K562 (cell line): ENCODE results near the gene WDR49. TPM values are rescaled to one million over a fixed set of nuclear protein-coding genes. Genes with fewer than 3 reads are reported as not detected.

Source experiments
- ATAC-seq: fragments of 200-7000 bp; cut with Tn5 transposase; 3 replicates; pipeline ENCODE4 v1.9.1; 2020; ENCODE audit warnings: moderate library complexity
- BruUV-seq: library from RNA; stranded (reverse); fragments of 400-500 nt; replicated peaks from 2 replicates; lab custom pipeline; 2021; lab: Mats Ljungman, UMichigan
- CTCF ChIA-PET: fragments of 300-600 bp; formaldehyde crosslinking; extraction: SDS; loops from one replicate; lab custom pipeline; 2021; ENCODE audit warnings: low intra/inter-chr PET ratio; lab: Yijun Ruan, JAX
- POLR2A ChIA-PET: fragments of 300-600, 350-650 bp; sonication (Branson Sonifier 250); formaldehyde crosslinking; extraction: SDS; loops from one replicate; lab custom pipeline; 2021; ENCODE audit warnings: antibody characterized with exemption, inconsistent platforms; lab: Yijun Ruan, JAX
- DNase-seq, 4 experiments: peaks; one replicate each; pipeline versions ENCODE4 v3.0.0 to v3.0.0-alpha.2; 2011 to 2018; ENCODE audit warnings: low spot score in 3 of 4, mixed read lengths in 3 of 4; ENCODE audit errors: extremely low read depth in 1 of 4
- FAIRE-seq: peaks from 2 replicates; lab custom pipeline; 2011; peaks lifted over from hg19 to GRCh38; lab: Jason Lieb, UNC
- H2AFZ ChIP-seq: 2 replicates; pipeline ENCODE4 v1.6.0; 2011; ENCODE audit warnings: low read depth, low read length, control low read depth, inconsistent platforms
- H3K27ac ChIP-seq: fragments of 200-600 bp; 3 replicates; pipeline ENCODE4 v1.8.0; 2011; ENCODE audit warnings: low read depth, mild to moderate bottlenecking, control low read depth, inconsistent platforms, low read length, moderate library complexity, mixed read lengths; ENCODE audit errors: extremely low read depth
- H3K27me3 ChIP-seq, 2 experiments: fragments of 300-600 bp in 1 of 2; 2 replicates in 1 of 2; 3 replicates in 1 of 2; pipeline versions ENCODE4 v1.6.0 to v1.8.0; 2011; ENCODE audit warnings: inconsistent platforms in 2 of 2, low read length in 2 of 2, mild to moderate bottlenecking in 1 of 2, mixed read lengths in 1 of 2, moderate library complexity in 1 of 2; ENCODE audit not compliant: control insufficient read depth in 2 of 2, insufficient read depth in 2 of 2
- H3K36me3 ChIP-seq: fragments of 300-600 bp; 3 replicates; pipeline ENCODE4 v1.8.0; 2011; ENCODE audit warnings: mild to moderate bottlenecking, low read length, inconsistent platforms; ENCODE audit not compliant: control insufficient read depth, insufficient read depth
- H3K4me1 ChIP-seq, 2 experiments: fragments of 200-600 bp in 1 of 2; replicated peaks in 1 of 2; 2 replicates in 1 of 2; 3 replicates in 1 of 2; pipeline versions ENCODE4 v1.5.1 to v1.8.0; 2011; ENCODE audit warnings: inconsistent platforms in 2 of 2, low read length in 2 of 2, mild to moderate bottlenecking in 1 of 2, mixed read lengths in 1 of 2, moderate library complexity in 1 of 2; ENCODE audit not compliant: control insufficient read depth in 2 of 2, insufficient read depth in 2 of 2
- H3K4me2 ChIP-seq: 2 replicates; pipeline ENCODE4 v1.6.1; 2011; ENCODE audit warnings: low read length, control low read depth, inconsistent platforms, mixed read lengths; ENCODE audit not compliant: insufficient read depth
- H3K4me3 ChIP-seq: fragments of 200-600 bp; sonication (generic), shearing (Covaris generic); 2 replicates; pipeline ENCODE4 v1.5.1; 2016; ENCODE audit warnings: control low read depth, inconsistent platforms
- H3K79me2 ChIP-seq: fragments of 200-600 bp; 3 replicates; pipeline ENCODE4 v1.8.0; 2011; ENCODE audit warnings: low read length, inconsistent platforms; ENCODE audit not compliant: control insufficient read depth, insufficient read depth
- H3K9ac ChIP-seq, 2 experiments: 2 replicates each; pipeline versions ENCODE4 v1.6.0 to v1.6.1; 2011; ENCODE audit warnings: low read depth in 2 of 2, low read length in 2 of 2, control low read depth in 1 of 2, inconsistent platforms in 1 of 2, mild to moderate bottlenecking in 1 of 2, mixed read lengths in 1 of 2; ENCODE audit not compliant: insufficient read depth in 1 of 2
- H3K9me1 ChIP-seq: one replicate; pipeline ENCODE4 v1.6.0; 2011; ENCODE audit warnings: inconsistent platforms, mild to moderate bottlenecking, low read length, moderate library complexity; ENCODE audit not compliant: control insufficient read depth, insufficient read depth
- H3K9me3 ChIP-seq: replicated peaks from 2 replicates; pipeline ENCODE4 v1.5.1; 2011; ENCODE audit warnings: low read depth, low read length, inconsistent platforms; ENCODE audit not compliant: control insufficient read depth, insufficient read depth
- H4K20me1 ChIP-seq: replicated peaks from 2 replicates; pipeline ENCODE4 v1.6.1; 2011; ENCODE audit warnings: low read length, inconsistent platforms, mixed read lengths; ENCODE audit not compliant: control insufficient read depth, insufficient read depth
- EHMT2 ChIP-seq: fragments of 450-650 bp; IDR thresholded peaks from 2 replicates; pipeline ENCODE4 v1.6.1; 2018; ENCODE audit warnings: antibody characterized with exemption
- ETV5 ChIP-seq: sonication (generic); formaldehyde crosslinking; IDR thresholded peaks from 2 replicates; pipeline ENCODE4 v1.4.0; 2020; ENCODE audit warnings: low read depth, mild to moderate bottlenecking, missing genetic modification reagents
- KLF13 ChIP-seq: fragments of 450-650 bp; IDR thresholded peaks from 2 replicates; pipeline ENCODE4 v1.6.1; 2016; ENCODE audit warnings: missing genetic modification characterization, low read depth, mild to moderate bottlenecking, missing compliant biosample characterization, moderate library complexity, borderline replicate concordance
- ZBTB1 ChIP-seq: sonication (generic); formaldehyde crosslinking; IDR thresholded peaks from 2 replicates; pipeline ENCODE4 v1.8.1; 2023; ENCODE audit warnings: missing genetic modification reagents, low read depth, mild to moderate bottlenecking, borderline replicate concordance
- ZNF57 ChIP-seq: fragments of 450-650 bp; formaldehyde crosslinking; IDR thresholded peaks from 2 replicates; pipeline ENCODE4 v1.4.0; 2020; ENCODE audit warnings: mild to moderate bottlenecking, moderate library complexity
- WGBS: fragments of 100-300 bp; shearing (Covaris generic); methylation state at CpG from one replicate; pipeline ENCODE4 v1.1.6; 2016; ENCODE audit warnings: low coverage, mixed read lengths; ENCODE audit not compliant: insufficient coverage; ENCODE audit errors: missing lambda C conversion rate; 5-methylcytosine and 5-hydroxymethylcytosine counted together
- in situ Hi-C: fragments of 300-500 bp; cut with MboI; formaldehyde crosslinking; loops from 4 replicates; pipeline ENCODE4 v1.15.0; 2018; ENCODE audit warnings: inconsistent platforms, mixed read lengths
- intact Hi-C: fragments of 100-400 bp; cut with micrococcal nuclease; formaldehyde crosslinking; loops from 2 replicates; pipeline ENCODE4 v1.14.2; 2022
- polyA plus RNA-seq, 8 experiments: library from polyadenylated mRNA; depleted of rRNA in 4 of 8; stranded (reverse) in 5 of 8; unstranded in 3 of 8; fragments of >200 nt; fragmentation: Nextera tagmentation in 2 of 8; fragmentation: Illumina TruSeq in 1 of 8; extraction: Ambion mirVana in 2 of 8; extraction: Trizol in 1 of 8; gene quantifications; 2 replicates each; pipeline versions ENCODE4 v1.2.1 to v1.2.3, GENCODE V29; 2011 to 2014; ENCODE audit warnings: inconsistent platforms in 1 of 8, missing spikeins in 1 of 8
- total RNA-seq, 7 experiments: library from RNA; depleted of rRNA in 6 of 7; stranded (reverse); fragments of >200 nt in 6 of 7; fragmentation: Illumina TruSeq in 2 of 7; extraction: Trizol in 2 of 7; gene quantifications; 2 replicates each; pipeline versions ENCODE4 v1.2.1 to v1.2.3, GENCODE V29; 2011 to 2021; ENCODE audit warnings: low replicate concordance in 1 of 7
- TF ChIP-seq, protein P1 (sequence below): fragments of 200-800 bp; sonication (Bioruptor generic); IDR thresholded peaks from 2 replicates; pipeline ENCODE4 v1.6.1; 2016; ENCODE audit warnings: missing genetic modification characterization, missing compliant biosample characterization

Gene WDR49
- total and polyA plus RNA-seq, 9 of the 15 experiments (the other 6 are each of a cell fraction or from before 2014, with no cell fraction given) = not detected

DNA sequence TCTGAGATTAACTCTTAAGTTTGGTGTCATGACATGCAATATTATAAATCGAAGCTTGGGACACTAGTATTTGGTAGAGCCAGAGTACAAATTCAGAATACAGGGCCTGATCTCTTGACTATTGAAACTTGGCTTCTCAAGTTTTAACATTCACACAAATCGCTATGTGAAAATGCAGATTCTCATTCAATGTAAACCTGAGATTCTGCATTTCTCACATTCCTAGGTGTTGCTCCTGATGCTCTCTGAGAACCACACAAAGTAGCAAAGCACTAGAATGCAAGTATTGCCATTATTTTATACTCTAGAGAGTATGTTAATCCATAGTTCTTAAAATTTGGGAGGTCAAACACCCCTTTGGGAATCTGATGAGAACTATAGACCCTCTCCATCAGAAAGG, 47.9 kb downstream of the WDR49 start (continued):
- TF ChIP-seq, protein P1, sequence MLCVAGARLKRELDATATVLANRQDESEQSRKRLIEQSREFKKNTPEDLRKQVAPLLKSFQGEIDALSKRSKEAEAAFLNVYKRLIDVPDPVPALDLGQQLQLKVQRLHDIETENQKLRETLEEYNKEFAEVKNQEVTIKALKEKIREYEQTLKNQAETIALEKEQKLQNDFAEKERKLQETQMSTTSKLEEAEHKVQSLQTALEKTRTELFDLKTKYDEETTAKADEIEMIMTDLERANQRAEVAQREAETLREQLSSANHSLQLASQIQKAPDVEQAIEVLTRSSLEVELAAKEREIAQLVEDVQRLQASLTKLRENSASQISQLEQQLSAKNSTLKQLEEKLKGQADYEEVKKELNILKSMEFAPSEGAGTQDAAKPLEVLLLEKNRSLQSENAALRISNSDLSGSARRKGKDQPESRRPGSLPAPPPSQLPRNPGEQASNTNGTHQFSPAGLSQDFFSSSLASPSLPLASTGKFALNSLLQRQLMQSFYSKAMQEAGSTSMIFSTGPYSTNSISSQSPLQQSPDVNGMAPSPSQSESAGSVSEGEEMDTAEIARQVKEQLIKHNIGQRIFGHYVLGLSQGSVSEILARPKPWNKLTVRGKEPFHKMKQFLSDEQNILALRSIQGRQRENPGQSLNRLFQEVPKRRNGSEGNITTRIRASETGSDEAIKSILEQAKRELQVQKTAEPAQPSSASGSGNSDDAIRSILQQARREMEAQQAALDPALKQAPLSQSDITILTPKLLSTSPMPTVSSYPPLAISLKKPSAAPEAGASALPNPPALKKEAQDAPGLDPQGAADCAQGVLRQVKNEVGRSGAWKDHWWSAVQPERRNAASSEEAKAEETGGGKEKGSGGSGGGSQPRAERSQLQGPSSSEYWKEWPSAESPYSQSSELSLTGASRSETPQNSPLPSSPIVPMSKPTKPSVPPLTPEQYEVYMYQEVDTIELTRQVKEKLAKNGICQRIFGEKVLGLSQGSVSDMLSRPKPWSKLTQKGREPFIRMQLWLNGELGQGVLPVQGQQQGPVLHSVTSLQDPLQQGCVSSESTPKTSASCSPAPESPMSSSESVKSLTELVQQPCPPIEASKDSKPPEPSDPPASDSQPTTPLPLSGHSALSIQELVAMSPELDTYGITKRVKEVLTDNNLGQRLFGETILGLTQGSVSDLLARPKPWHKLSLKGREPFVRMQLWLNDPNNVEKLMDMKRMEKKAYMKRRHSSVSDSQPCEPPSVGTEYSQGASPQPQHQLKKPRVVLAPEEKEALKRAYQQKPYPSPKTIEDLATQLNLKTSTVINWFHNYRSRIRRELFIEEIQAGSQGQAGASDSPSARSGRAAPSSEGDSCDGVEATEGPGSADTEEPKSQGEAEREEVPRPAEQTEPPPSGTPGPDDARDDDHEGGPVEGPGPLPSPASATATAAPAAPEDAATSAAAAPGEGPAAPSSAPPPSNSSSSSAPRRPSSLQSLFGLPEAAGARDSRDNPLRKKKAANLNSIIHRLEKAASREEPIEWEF = no peak
- TF ChIP-seq ETV5 (CRISPR knock-in tag) = no peak

DNA sequence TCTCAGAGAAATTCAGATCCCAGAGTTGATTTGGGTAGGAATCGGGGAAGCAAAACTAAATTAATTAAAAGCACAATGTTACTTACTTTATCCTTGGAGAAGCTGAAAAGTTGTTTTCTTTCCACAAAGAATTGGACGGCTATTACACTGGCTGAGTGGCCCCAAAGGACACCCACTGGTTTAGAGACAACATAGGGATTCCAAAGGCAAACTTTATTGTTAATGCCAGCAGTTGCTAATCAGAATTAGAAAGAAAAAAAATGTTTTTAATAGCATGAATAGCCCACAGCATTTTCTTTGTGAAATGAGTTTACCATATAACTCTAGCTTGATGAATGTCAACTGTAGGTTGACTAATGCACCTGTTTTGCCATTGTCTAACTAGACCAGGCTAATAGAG, 51.7 kb downstream of the WDR49 start:
- Histone ChIP-seq H3K9me1 (no peaks in the 10 kb centered on the region), H3K36me3 (no peaks in the 10 kb centered on the region), H3K27me3 (no peaks in the 10 kb centered on the region), H3K4me2 (no peak overlapping the region), H3K4me3 (no peak overlapping the region), H4K20me1 (no peaks in the 10 kb centered on the region), H3K79me2 (no peaks in the 10 kb centered on the region), H3K9me3 (no peaks in the 10 kb centered on the region), H3K27ac (no peak overlapping the region), H3K4me1 (no peaks in the 10 kb centered on the region), H2AFZ (no peak overlapping the region), H3K9ac (no peak overlapping the region)
- intact Hi-C loops (loop anchor here (10.0 kb wide), 1 partner anchor 143 kb away; no protein-coding TSS in a partner anchor), in situ Hi-C loops (no loop called here)
- BruUV-seq = no TSS peak
- FAIRE-seq = no peak
- POLR2A ChIA-PET = no interaction called here
- TF ChIP-seq ZNF57 (CRISPR knock-in tag) (no peak), KLF13 (tag) (no peak), ZBTB1 (no peak), EHMT2 (no peak)
- CTCF ChIA-PET = no interaction called here
- 0% methylated on average over 2 of the region's 2 CpGs for WGBS
- no peak for ATAC-seq
- no peak for DNase-seq
